OCI-LY7 (cell line): Measurements from ENCODE around the gene ZNF284. TPM values are rescaled to one million over a fixed set of nuclear protein-coding genes. Genes with fewer than 3 reads are reported as not detected.

Experiments
- BruUV-seq: library from RNA; stranded (reverse); fragments of 400-500 nt; replicated peaks from 2 replicates; lab custom pipeline; 2021; lab: Mats Ljungman, UMichigan
- CTCF ChIA-PET: fragments of 300-600 bp; sonication (Branson Sonifier 250); formaldehyde crosslinking; loops from one replicate; lab custom pipeline; 2022; ENCODE audit warnings: antibody characterized with exemption; ENCODE audit not compliant: unreplicated experiment; lab: Charles Lee
- POLR2A ChIA-PET: fragments of 300-600 bp; sonication (Branson Sonifier 250); formaldehyde crosslinking; loops from one replicate; lab custom pipeline; 2022; ENCODE audit warnings: antibody characterized with exemption; lab: Charles Lee
- DNase-seq: peaks from one replicate; pipeline ENCODE4 v3.0.0-alpha.2; 2015; ENCODE audit warnings: low spot score
- H2AFZ ChIP-seq: fragments of 200-600 bp; sonication (generic), shearing (Covaris generic); 2 replicates; pipeline ENCODE4 v1.6.1; 2014; ENCODE audit warnings: mild to moderate bottlenecking, antibody characterized with exemption, low read length, moderate library complexity
- H3K27ac ChIP-seq: fragments of 200-600 bp; sonication (generic); 2 replicates; pipeline ENCODE4 v1.5.1; 2014; ENCODE audit warnings: mixed run types, low read depth, mild to moderate bottlenecking, moderate library complexity, low read length, inconsistent platforms; ENCODE audit not compliant: poor library complexity, severe bottlenecking
- H3K36me3 ChIP-seq: fragments of 200-600 bp; sonication (generic); 2 replicates; pipeline ENCODE4 v1.6.1; 2014; ENCODE audit warnings: mild to moderate bottlenecking, antibody characterized with exemption, low read length, moderate library complexity, mixed read lengths; ENCODE audit not compliant: insufficient read depth
- H3K4me1 ChIP-seq: fragments of 200-600 bp; sonication (generic); 2 replicates; pipeline ENCODE4 v1.5.1; 2014; ENCODE audit warnings: mild to moderate bottlenecking, low read length; ENCODE audit not compliant: insufficient read depth, poor library complexity, severe bottlenecking
- H3K4me2 ChIP-seq: fragments of 200-600 bp; sonication (generic); 2 replicates; pipeline ENCODE4 v1.6.1; 2014; ENCODE audit warnings: mild to moderate bottlenecking, low read length
- H3K4me3 ChIP-seq: fragments of 200-600 bp; sonication (generic); 2 replicates; pipeline ENCODE4 v1.5.1; 2014; ENCODE audit warnings: mild to moderate bottlenecking, low read depth, low read length; ENCODE audit not compliant: poor library complexity, severe bottlenecking
- H3K79me2 ChIP-seq: fragments of 200-600 bp; sonication (generic); 2 replicates; pipeline ENCODE4 v1.6.1; 2016; ENCODE audit warnings: low read depth, mild to moderate bottlenecking, low read length, moderate library complexity, mixed read lengths; ENCODE audit not compliant: insufficient read depth
- H3K9me2 ChIP-seq: fragments of 200-600 bp; sonication (generic); 2 replicates; pipeline ENCODE4 v1.6.1; 2016; ENCODE audit warnings: mild to moderate bottlenecking, low read length, mixed read lengths; ENCODE audit not compliant: insufficient read depth
- H3K9me3 ChIP-seq: fragments of 200-600 bp; sonication (generic); 2 replicates; pipeline ENCODE4 v1.6.1; 2014; ENCODE audit warnings: mild to moderate bottlenecking, mixed run types, low read length, mixed read lengths
- H4K20me1 ChIP-seq: fragments of 200-600 bp; sonication (generic); 2 replicates; pipeline ENCODE4 v1.6.1; 2014; ENCODE audit warnings: mild to moderate bottlenecking, antibody characterized with exemption, low read length, moderate library complexity, mixed read lengths; ENCODE audit not compliant: insufficient read depth
- EZH2phosphoT487 ChIP-seq: fragments of 200-600 bp; sonication (generic); IDR thresholded peaks from 2 replicates; pipeline ENCODE4 v1.6.1; 2018; ENCODE audit warnings: low read depth, borderline replicate concordance, mild to moderate bottlenecking, mixed run types, antibody characterized with exemption, low read length, moderate library complexity, mixed read lengths
- intact Hi-C: fragments of 100-400 bp; cut with micrococcal nuclease; formaldehyde crosslinking; loops from one replicate; pipeline ENCODE4 v1.10.0; 2022; ENCODE audit not compliant: unreplicated experiment
- total RNA-seq, 2 experiments: library from RNA; depleted of rRNA in 1 of 2; stranded (reverse); fragments of >200 nt in 1 of 2; shearing (Covaris generic) in 1 of 2; gene quantifications; 2 replicates each; pipeline ENCODE4 v1.2.3, GENCODE V29; 2014 to 2022
- TF ChIP-seq, protein P1 (sequence below): fragments of 200-600 bp; sonication (generic); conservative IDR thresholded peaks from 2 replicates; pipeline ENCODE4 v1.5.1; 2014; ENCODE audit warnings: mild to moderate bottlenecking, antibody characterized with exemption, low read length, moderate library complexity, mixed read lengths

ZNF284 gene
- total RNA-seq, 2 experiments from 2014 or later, result not detected

DNA sequence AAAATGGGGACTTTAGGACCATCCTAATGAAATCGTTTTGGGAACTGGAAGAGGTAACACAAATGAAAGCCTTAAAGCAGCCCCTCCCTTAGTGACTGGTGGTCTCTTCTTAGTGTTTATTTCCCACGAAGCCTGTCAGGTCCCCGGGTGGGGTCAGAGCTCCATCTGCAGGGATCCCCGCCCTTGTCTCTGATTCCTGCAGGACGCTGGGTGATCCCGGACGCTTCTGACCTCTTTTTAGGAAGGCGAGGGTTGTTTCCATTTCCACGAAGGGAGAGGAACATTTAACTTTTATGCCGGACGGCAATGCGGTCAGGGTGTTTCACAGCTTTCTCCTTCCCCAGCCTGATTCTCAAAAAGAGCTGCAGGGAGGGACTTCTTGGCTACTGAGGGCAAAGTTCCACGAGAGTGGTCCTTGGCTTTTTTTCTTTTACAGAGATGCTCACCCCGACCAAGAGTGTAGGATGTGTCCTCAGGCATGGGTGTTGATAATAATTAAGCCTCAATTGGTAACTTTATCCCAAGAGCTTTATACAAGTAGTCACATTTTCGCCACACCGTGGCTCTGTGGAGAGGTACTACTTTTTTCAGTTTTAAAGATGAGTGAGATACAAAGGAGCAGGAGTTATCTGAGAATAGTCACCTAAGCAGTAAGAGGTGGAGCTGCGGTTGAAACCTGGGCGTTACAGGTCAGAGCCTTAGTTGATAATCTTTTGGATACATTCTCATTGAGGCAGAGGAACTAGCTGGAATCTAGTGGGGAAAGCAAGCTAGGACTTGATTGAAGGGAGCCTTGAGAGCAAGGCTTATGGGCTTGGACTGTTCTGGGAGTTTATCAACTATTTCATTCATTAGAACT, 813 bp downstream of the ZNF284 start:
- H2AFZ ChIP-seq, result no peak overlapping the region
- no peak overlapping the region for H3K4me2 ChIP-seq
- intact Hi-C loops, result no loop called here
- POLR2A ChIA-PET, result no interaction called here
- H3K36me3 ChIP-seq, result no peaks in the 10 kb centered on the region
- CTCF ChIA-PET, result no interaction called here
- TF ChIP-seq, protein P1, sequence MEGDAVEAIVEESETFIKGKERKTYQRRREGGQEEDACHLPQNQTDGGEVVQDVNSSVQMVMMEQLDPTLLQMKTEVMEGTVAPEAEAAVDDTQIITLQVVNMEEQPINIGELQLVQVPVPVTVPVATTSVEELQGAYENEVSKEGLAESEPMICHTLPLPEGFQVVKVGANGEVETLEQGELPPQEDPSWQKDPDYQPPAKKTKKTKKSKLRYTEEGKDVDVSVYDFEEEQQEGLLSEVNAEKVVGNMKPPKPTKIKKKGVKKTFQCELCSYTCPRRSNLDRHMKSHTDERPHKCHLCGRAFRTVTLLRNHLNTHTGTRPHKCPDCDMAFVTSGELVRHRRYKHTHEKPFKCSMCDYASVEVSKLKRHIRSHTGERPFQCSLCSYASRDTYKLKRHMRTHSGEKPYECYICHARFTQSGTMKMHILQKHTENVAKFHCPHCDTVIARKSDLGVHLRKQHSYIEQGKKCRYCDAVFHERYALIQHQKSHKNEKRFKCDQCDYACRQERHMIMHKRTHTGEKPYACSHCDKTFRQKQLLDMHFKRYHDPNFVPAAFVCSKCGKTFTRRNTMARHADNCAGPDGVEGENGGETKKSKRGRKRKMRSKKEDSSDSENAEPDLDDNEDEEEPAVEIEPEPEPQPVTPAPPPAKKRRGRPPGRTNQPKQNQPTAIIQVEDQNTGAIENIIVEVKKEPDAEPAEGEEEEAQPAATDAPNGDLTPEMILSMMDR, result no peak
- no peak for TF ChIP-seq EZH2phosphoT487
- no peak overlapping the region for H3K4me3 ChIP-seq
- no peaks in the 10 kb centered on the region for H4K20me1 ChIP-seq
- no peaks in the 10 kb centered on the region for H3K4me1 ChIP-seq
- no peaks in the 10 kb centered on the region for H3K9me3 ChIP-seq
- H3K79me2 ChIP-seq, result no peaks in the 10 kb centered on the region
- H3K27ac ChIP-seq, result no peak overlapping the region
- BruUV-seq, result no TSS peak
- H3K9me2 ChIP-seq, result no peaks in the 10 kb centered on the region
- no peak for DNase-seq

DNA sequence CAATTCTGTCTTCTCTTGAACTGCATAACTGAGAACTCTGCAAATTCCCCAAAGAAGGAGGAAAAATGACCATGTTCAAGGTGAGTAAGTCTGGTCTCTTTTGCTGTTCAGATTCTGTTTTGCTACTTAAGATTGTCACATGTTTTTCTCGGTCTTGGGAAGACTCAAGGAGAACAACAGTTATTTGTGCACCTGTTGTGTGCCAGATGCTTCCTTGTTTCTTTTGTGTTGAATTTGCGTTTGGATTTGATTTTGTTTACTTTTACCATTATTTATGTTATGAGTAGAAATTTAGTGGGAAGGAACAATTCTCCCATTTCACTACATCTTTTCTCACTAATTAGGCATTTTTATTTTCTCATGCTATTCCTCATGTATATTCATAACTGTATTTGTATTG, 4.4 kb downstream of the ZNF284 start:
- Histone ChIP-seq H4K20me1 (no peaks in the 10 kb centered on the region), H3K27ac (no peak overlapping the region), H3K79me2 (no peaks in the 10 kb centered on the region), H3K9me3 (no peaks in the 10 kb centered on the region), H3K4me1 (no peaks in the 10 kb centered on the region), H3K4me2 (no peak overlapping the region), H3K36me3 (no peaks in the 10 kb centered on the region), H2AFZ (no peak overlapping the region), H3K9me2 (no peaks in the 10 kb centered on the region), H3K4me3 (no peak overlapping the region)
- CTCF ChIA-PET, result no interaction called here
- TF ChIP-seq EZH2phosphoT487, result no peak
- TF ChIP-seq, protein P1, result no peak
- DNase-seq, result no peak
- BruUV-seq, result no TSS peak
- POLR2A ChIA-PET, result no interaction called here
- intact Hi-C loops, result no loop called here

DNA sequence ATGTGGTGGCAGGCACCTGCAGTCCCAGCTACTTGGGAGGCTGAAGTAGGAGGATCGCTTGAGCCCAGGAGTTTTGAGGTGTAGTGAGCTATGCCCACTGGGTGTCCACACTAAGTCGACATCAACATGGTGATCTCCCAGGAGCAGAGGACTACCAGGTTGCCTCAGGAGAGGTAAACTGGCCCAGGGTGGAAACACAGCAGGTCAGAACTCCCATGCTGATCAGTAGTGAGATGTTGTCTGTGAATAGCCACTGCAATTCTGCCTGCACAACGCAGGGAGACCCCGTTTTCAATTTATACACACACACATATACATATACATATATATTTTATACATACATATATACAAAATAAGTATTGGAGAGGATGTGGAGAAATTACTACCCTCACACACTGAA, 20.1 kb downstream of the ZNF284 start:
- H3K9me2 ChIP-seq, result no peaks in the 10 kb centered on the region
- TF ChIP-seq EZH2phosphoT487, result no peak
- TF ChIP-seq, protein P1, result no peak
- no peak overlapping the region for H2AFZ ChIP-seq
- H3K4me3 ChIP-seq, result no peak overlapping the region
- intact Hi-C loops, result loop anchor here (10.0 kb wide), 2 partner anchors 87 to 123 kb away; partner anchors contain the start of genes ZNF227 and ZNF230
- H4K20me1 ChIP-seq, result no peaks in the 10 kb centered on the region
- ChIA-PET CTCF (no interaction called here), POLR2A (no interaction called here)
- no peak for DNase-seq
- peaks cover 9% of the 10 kb centered on the region; the same call in 1 of the 2 replicates for H3K79me2 ChIP-seq
- H3K27ac ChIP-seq, result no peak overlapping the region
- no peaks in the 10 kb centered on the region for H3K9me3 ChIP-seq
- H3K4me1 ChIP-seq, result peaks cover 11% of the 10 kb centered on the region
- BruUV-seq, result no TSS peak
- peaks cover 10% of the 10 kb centered on the region for H3K36me3 ChIP-seq
- H3K4me2 ChIP-seq, result no peak overlapping the region
